H9 (cell line): ENCODE results near the gene MALRD1. TPM values are rescaled to one million over a fixed set of nuclear protein-coding genes. Genes with fewer than 3 reads are reported as not detected.

ENCODE experiments used
- DNase-seq: peaks from one replicate; pipeline ENCODE4 v3.0.0-alpha.2; 2017
- H2AFZ ChIP-seq: one replicate; pipeline ENCODE4 v1.6.1; 2013; ENCODE audit warnings: mild to moderate bottlenecking, low read length, control low read depth, moderate library complexity
- H2AK5ac ChIP-seq: 2 replicates; pipeline ENCODE4 v1.6.1; 2013; ENCODE audit warnings: low read length, control low read depth, mixed read lengths; ENCODE audit not compliant: insufficient read length
- H2BK120ac ChIP-seq: one replicate; pipeline ENCODE4 v1.6.1; 2013; ENCODE audit warnings: low read depth, mild to moderate bottlenecking, low read length, control low read depth, inconsistent platforms; ENCODE audit not compliant: poor library complexity, severe bottlenecking
- H2BK12ac ChIP-seq: 2 replicates; pipeline ENCODE4 v1.6.1; 2013; ENCODE audit warnings: low read length, control low read depth, mixed read lengths, low read depth; ENCODE audit not compliant: insufficient read length
- H2BK15ac ChIP-seq: 2 replicates; pipeline ENCODE4 v1.6.1; 2013; ENCODE audit warnings: low read depth, low read length, control low read depth
- H2BK20ac ChIP-seq: one replicate; pipeline ENCODE4 v1.6.1; 2013; ENCODE audit warnings: low read depth, mild to moderate bottlenecking, low read length, control low read depth, inconsistent platforms; ENCODE audit not compliant: poor library complexity, severe bottlenecking
- H2BK5ac ChIP-seq: 2 replicates; pipeline ENCODE4 v1.6.1; 2013; ENCODE audit warnings: low read length, control low read depth, mixed read lengths; ENCODE audit not compliant: insufficient read length
- H3K14ac ChIP-seq: 2 replicates; pipeline ENCODE4 v1.6.1; 2013; ENCODE audit warnings: low read length, control low read depth; ENCODE audit not compliant: insufficient read depth
- H3K18ac ChIP-seq: 2 replicates; pipeline ENCODE4 v1.6.1; 2013; ENCODE audit warnings: low read depth, mild to moderate bottlenecking, mixed read lengths, low read length, control low read depth; ENCODE audit not compliant: insufficient read length
- H3K23ac ChIP-seq: 2 replicates; pipeline ENCODE4 v1.6.1; 2013; ENCODE audit warnings: low read length, control low read depth, mixed read lengths, low read depth; ENCODE audit not compliant: insufficient read length
- H3K23me2 ChIP-seq: 2 replicates; pipeline ENCODE4 v1.6.1; 2013; ENCODE audit warnings: low read depth, mild to moderate bottlenecking, mixed read lengths, low read length, control low read depth; ENCODE audit not compliant: insufficient read length, poor library complexity, severe bottlenecking
- H3K27ac ChIP-seq: 2 replicates; pipeline ENCODE4 v1.5.1; 2013; ENCODE audit warnings: low read length, control low read depth, mixed read lengths, low read depth; ENCODE audit not compliant: insufficient read length
- H3K27me3 ChIP-seq: 2 replicates; pipeline ENCODE4 v1.6.1; 2013; ENCODE audit warnings: low read length, control low read depth, inconsistent platforms; ENCODE audit not compliant: insufficient read depth
- H3K4ac ChIP-seq: 2 replicates; pipeline ENCODE4 v1.6.1; 2013; ENCODE audit warnings: low read depth, mild to moderate bottlenecking, control low read depth, inconsistent platforms, low read length, moderate library complexity
- H3K4me1 ChIP-seq: 2 replicates; pipeline ENCODE4 v1.6.1; 2013; ENCODE audit warnings: low read length, control low read depth, inconsistent platforms; ENCODE audit not compliant: insufficient read depth
- H3K4me2 ChIP-seq: 2 replicates; pipeline ENCODE4 v1.6.1; 2013; ENCODE audit warnings: low read length, control low read depth, mixed read lengths; ENCODE audit not compliant: insufficient read length, insufficient read depth
- H3K56ac ChIP-seq: 2 replicates; pipeline ENCODE4 v1.6.1; 2013; ENCODE audit warnings: low read depth, mild to moderate bottlenecking, mixed read lengths, low read length, control low read depth; ENCODE audit not compliant: insufficient read length
- H3K79me1 ChIP-seq: 2 replicates; pipeline ENCODE4 v1.6.1; 2013; ENCODE audit warnings: low read depth, mild to moderate bottlenecking, moderate library complexity, low read length, control low read depth, inconsistent platforms; ENCODE audit not compliant: insufficient read depth, poor library complexity, severe bottlenecking
- H3K79me2 ChIP-seq: 2 replicates; pipeline ENCODE4 v1.6.1; 2013; ENCODE audit warnings: low read length, control low read depth, inconsistent platforms; ENCODE audit not compliant: insufficient read depth
- H3K9ac ChIP-seq: 2 replicates; pipeline ENCODE4 v1.6.1; 2013; ENCODE audit warnings: low read length, control low read depth, mixed read lengths; ENCODE audit not compliant: insufficient read length; ENCODE audit errors: extremely low read depth
- H3K9me3 ChIP-seq: one replicate; pipeline ENCODE4 v1.6.1; 2013; ENCODE audit warnings: low read depth, low read length, inconsistent platforms; ENCODE audit not compliant: control insufficient read depth
- H3T11ph ChIP-seq: one replicate; pipeline ENCODE4 v1.6.1; 2013; ENCODE audit warnings: mild to moderate bottlenecking, low read length, control low read depth, inconsistent platforms
- H4K20me1 ChIP-seq: one replicate; pipeline ENCODE4 v1.6.1; 2013; ENCODE audit not compliant: control insufficient read depth, insufficient read length, insufficient read depth
- H4K5ac ChIP-seq: 2 replicates; pipeline ENCODE4 v1.6.1; 2013; ENCODE audit warnings: low read depth, mild to moderate bottlenecking, mixed read lengths, low read length, control low read depth; ENCODE audit not compliant: insufficient read length
- H4K8ac ChIP-seq: replicated peaks from 2 replicates; pipeline ENCODE4 v1.6.1; 2013; ENCODE audit warnings: low read length, control low read depth, mixed read lengths, low read depth; ENCODE audit not compliant: insufficient read length
- H4K91ac ChIP-seq: 2 replicates; pipeline ENCODE4 v1.6.1; 2013; ENCODE audit warnings: low read depth, mild to moderate bottlenecking, moderate library complexity, mixed read lengths, low read length, control low read depth; ENCODE audit not compliant: insufficient read length
- H3K27ac Mint-ChIP-seq, 3 experiments: 2 replicates in 2 of 3; 3 replicates in 1 of 3; pipeline ENCODE4 v1.8.0; 2020 to 2021; ENCODE audit warnings: mixed read lengths in 3 of 3, mild to moderate bottlenecking in 1 of 3, moderate library complexity in 1 of 3
- H3K27me3 Mint-ChIP-seq: 2 replicates; pipeline ENCODE4 v1.8.0; 2021; ENCODE audit warnings: low read depth, mild to moderate bottlenecking, moderate library complexity, mixed read lengths
- H3K36me3 Mint-ChIP-seq, 3 experiments: 2 replicates in 2 of 3; 3 replicates in 1 of 3; pipeline ENCODE4 v1.8.0; 2020 to 2021; ENCODE audit warnings: low read depth in 3 of 3, mixed read lengths in 3 of 3; ENCODE audit not compliant: insufficient read depth in 1 of 3
- H3K4me1 Mint-ChIP-seq, 2 experiments: 2 replicates each; pipeline ENCODE4 v1.8.0; 2020; ENCODE audit warnings: mixed read lengths in 2 of 2
- H3K4me3 Mint-ChIP-seq, 2 experiments: 2 replicates in 1 of 2; 3 replicates in 1 of 2; pipeline ENCODE4 v1.8.0; 2020 to 2021; ENCODE audit warnings: mild to moderate bottlenecking in 2 of 2, mixed read lengths in 2 of 2, moderate library complexity in 1 of 2
- H3K9me3 Mint-ChIP-seq, 2 experiments: 2 replicates in 1 of 2; 3 replicates in 1 of 2; pipeline ENCODE4 v1.8.0; 2020; ENCODE audit warnings: mild to moderate bottlenecking in 2 of 2, mixed read lengths in 2 of 2, moderate library complexity in 1 of 2
- WGBS: extraction: QIAGEN DNeasy Blood & Tissue Kit; methylation state at CpG from one replicate; pipeline ENCODE4 v1.1.7; 2013; ENCODE audit warnings: missing lambda C conversion rate, low lambda C conversion rate, mixed read lengths; ENCODE audit not compliant: insufficient read length; ENCODE audit errors: extremely low coverage; 5-methylcytosine and 5-hydroxymethylcytosine counted together
- total RNA-seq: library from RNA; stranded (reverse); gene quantifications from 2 replicates; pipeline ENCODE4 v1.2.1, GENCODE V29; 2021
- TF ChIP-seq, protein P1 (sequence below): fragments of 200-600 bp; sonication (generic); conservative IDR thresholded peaks from 3 replicates; pipeline ENCODE4 v1.8.0; 2021; ENCODE audit warnings: antibody characterized with exemption, mild to moderate bottlenecking

The MALRD1 gene
- total RNA-seq, 1 experiment from 2014 or later, result 0.20 TPM

DNA sequence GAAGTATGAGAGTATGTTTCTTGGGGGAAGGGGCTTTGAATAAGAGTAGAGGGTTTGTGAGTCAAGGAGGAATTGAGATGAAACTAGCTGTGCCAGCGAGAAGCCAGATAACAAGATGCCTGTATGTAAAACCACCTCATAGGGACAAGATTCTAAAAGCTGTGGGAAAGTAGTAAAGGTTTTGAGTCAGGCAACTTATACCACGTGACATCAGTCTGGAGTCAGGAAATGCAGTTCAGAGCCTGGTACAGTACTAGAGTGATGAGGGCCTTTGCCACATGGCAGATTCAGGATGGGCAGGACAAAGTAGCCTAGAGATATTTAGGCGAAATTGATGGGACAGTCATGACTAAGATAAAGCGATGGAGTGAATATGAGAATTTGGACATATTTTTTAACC lies 627.5 kb downstream of the MALRD1 start:
- peaks cover 6 to 10% of the 10 kb centered on the region in 2 experiments; a peak in 4 of 5 replicates for H3K9me3 Mint-ChIP-seq
- peaks cover 0 to 11% (median 2%) of the 10 kb centered on the region in 3 experiments; a peak in 2 of 7 replicates for H3K36me3 Mint-ChIP-seq
- H2AK5ac ChIP-seq, result no peak overlapping the region
- no peak overlapping the region for H3T11ph ChIP-seq
- no peak overlapping the region for H3K18ac ChIP-seq
- no peak overlapping the region for H3K56ac ChIP-seq
- H2AFZ ChIP-seq, result no peak overlapping the region
- no peak overlapping the region for H3K14ac ChIP-seq
- H4K91ac ChIP-seq, result no peak overlapping the region
- no peaks in the 10 kb centered on the region for H3K27me3 ChIP-seq
- H2BK20ac ChIP-seq, result no peak overlapping the region
- no peaks in the 10 kb centered on the region for H3K27me3 Mint-ChIP-seq
- H4K20me1 ChIP-seq, result no peaks in the 10 kb centered on the region
- H3K4me3 Mint-ChIP-seq, result no peak overlapping the region
- H2BK12ac ChIP-seq, result no peak overlapping the region
- no peak for DNase-seq
- no peak overlapping the region for H3K4ac ChIP-seq
- no peaks in the 10 kb centered on the region for H3K9me3 ChIP-seq
- no peak overlapping the region for H3K27ac ChIP-seq
- no peak overlapping the region for H3K9ac ChIP-seq
- no peak overlapping the region for H4K5ac ChIP-seq
- WGBS, result no CpG with 5 or more reads among the region's 4 CpGs
- H3K27ac Mint-ChIP-seq, result no peak overlapping the region; a peak in 2 of 7 replicates
- no peak overlapping the region for H3K4me2 ChIP-seq
- H3K4me1 Mint-ChIP-seq, result no peaks in the 10 kb centered on the region
- H2BK15ac ChIP-seq, result no peak overlapping the region
- no peak overlapping the region for H3K23ac ChIP-seq
- H2BK5ac ChIP-seq, result no peak overlapping the region
- H3K4me1 ChIP-seq, result no peaks in the 10 kb centered on the region
- no peaks in the 10 kb centered on the region for H3K79me2 ChIP-seq
- TF ChIP-seq, protein P1, sequence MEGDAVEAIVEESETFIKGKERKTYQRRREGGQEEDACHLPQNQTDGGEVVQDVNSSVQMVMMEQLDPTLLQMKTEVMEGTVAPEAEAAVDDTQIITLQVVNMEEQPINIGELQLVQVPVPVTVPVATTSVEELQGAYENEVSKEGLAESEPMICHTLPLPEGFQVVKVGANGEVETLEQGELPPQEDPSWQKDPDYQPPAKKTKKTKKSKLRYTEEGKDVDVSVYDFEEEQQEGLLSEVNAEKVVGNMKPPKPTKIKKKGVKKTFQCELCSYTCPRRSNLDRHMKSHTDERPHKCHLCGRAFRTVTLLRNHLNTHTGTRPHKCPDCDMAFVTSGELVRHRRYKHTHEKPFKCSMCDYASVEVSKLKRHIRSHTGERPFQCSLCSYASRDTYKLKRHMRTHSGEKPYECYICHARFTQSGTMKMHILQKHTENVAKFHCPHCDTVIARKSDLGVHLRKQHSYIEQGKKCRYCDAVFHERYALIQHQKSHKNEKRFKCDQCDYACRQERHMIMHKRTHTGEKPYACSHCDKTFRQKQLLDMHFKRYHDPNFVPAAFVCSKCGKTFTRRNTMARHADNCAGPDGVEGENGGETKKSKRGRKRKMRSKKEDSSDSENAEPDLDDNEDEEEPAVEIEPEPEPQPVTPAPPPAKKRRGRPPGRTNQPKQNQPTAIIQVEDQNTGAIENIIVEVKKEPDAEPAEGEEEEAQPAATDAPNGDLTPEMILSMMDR, result no peak
- no peak overlapping the region for H4K8ac ChIP-seq
- H3K79me1 ChIP-seq, result no peaks in the 10 kb centered on the region
- no peak overlapping the region for H2BK120ac ChIP-seq
- no peaks in the 10 kb centered on the region for H3K23me2 ChIP-seq
